GM21723 (cell line): ENCODE data around the gene CPNE9.

ENCODE experiments used
- ATAC-seq: cut with Tn5 transposase; IDR thresholded peaks from one replicate; pipeline ENCODE4 v1.9.1; 2021; ENCODE audit warnings: mild to moderate bottlenecking, moderate library complexity; ENCODE audit not compliant: unreplicated experiment

The CPNE9 gene

GRCh38 chr3:9686050-9686550, 17.5 kb upstream of the CPNE9 start:
- ATAC-seq, result no peak

DNA sequence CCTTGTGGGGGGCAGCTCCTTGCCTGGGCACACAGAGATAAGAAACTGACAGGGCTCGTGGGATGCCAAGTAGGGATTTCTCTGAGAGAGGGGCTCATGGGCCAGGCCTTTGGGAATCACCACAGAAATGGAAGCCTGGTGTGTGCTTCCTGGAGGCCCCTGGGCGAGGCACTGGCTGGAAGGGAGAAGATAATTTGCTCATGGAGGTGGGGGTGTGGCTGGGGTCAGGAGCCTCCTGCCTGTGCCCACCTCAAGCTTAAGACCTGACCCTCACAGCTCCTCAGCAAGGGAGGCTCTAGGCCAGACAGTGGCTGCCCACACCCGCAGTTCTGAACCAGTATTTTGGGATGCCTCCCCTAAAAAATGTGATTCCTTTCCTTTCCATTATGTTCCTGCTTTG, 16.9 kb upstream of the CPNE9 start:
- no peak for ATAC-seq

DNA sequence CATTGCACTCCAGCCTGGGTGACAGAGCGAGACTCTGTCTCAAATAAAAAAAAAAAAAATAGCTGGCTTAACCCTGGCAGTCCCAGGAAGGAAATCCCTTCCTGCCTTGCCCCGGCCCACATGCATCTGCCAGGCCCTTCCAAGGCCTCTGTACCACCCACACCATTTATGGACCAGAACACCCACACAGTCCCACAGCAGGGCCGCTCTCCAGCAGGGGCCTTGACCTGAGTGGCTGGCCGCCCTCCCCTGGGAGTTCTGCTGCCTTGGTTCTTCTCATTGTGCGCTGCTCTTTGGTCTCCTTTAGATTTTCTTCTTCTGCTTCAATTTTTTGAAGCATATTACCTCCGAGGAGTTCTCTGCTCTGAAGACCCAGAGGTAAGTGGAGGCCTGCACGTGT, 16.1 kb upstream of the CPNE9 start:
- ATAC-seq, result no peak

DNA sequence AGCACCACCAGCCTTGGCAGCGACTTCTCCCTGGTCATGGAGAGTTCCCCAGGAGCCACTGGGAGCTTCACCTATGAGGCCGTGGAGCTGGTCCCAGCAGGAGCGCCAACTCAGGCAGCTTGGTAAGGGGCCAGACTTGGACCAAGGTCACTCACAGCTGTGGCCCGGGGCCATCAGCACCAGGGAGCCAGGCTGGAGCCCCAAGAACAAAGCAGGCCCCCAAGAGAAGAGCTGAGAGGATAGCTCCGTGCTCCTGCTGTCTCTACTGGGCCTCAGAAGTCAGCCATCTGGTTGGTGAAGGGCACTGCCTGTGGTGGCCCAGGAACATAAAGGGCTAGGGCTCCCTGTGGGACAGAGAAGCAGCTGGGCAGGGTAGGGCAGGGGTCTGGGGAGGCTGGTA, 14.7 kb upstream of the CPNE9 start:
- ATAC-seq, result no peak

DNA sequence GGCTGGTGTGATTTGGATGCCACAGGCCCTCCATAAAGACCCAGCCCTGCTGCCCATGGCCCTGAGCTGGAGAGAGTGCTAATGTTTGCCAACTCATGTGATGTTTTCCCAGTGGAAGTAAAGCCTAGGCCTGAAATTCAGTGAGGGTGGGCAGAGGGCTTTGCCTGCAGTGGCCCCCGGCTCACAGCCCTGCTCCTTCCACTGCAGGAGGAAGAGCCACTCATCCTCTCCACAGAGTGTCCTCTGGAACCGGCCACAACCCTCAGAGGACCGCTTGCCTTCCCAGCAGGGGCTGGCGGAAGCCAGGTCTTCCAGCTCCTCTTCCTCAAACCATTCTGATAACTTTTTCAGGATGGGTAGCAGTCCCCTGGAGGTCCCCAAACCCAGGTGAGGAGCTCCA, 13.9 kb upstream of the CPNE9 start:
- no peak for ATAC-seq

GRCh38 chr3:9690451-9691450, 12.9 kb upstream of the CPNE9 start:
- ATAC-seq, result peak; percentile 97

DNA sequence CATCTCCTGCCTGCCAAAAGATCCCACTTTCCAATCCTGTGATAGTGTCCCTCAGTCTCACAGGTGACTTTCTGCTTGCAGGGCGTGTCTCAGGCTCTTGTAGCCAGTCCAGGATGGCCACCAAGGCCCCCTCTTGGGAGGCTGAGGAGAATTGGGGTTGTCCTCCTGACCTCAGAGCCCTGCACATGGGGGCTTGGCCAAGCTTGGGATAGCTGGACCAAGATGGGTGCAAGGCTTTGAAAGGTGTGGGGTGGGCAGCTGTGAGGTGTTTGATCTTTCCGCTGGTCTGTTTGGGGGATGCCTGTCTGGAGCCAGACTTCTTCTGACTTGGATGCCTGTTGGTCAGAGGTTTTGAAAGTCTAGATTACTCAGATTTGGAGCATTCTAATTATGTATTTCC, 12.0 kb upstream of the CPNE9 start:
- no peak for ATAC-seq

GRCh38 chr3:9692416-9692815, 11.2 kb upstream of the CPNE9 start:
- no peak for ATAC-seq

DNA sequence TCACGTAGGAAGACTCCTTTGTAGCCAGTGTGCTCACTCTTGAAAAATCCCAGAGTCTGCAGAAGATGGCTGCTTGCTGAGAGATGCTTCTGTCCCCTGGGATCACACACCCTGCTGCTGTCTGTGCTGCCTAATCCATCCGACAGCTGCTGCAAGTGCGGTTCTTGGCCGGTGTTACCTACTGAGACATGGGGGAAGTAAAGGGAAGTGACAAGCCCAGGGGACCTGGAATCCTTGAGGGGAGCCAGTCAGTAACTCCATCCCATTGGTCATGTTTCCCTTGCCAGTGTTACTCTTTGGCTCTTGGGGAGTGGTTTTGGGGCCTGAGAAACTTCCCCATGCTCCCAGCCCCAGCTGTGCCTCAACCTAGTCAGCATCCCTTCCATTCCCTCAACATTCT, 8.3 kb upstream of the CPNE9 start:
- ATAC-seq, result no peak

DNA sequence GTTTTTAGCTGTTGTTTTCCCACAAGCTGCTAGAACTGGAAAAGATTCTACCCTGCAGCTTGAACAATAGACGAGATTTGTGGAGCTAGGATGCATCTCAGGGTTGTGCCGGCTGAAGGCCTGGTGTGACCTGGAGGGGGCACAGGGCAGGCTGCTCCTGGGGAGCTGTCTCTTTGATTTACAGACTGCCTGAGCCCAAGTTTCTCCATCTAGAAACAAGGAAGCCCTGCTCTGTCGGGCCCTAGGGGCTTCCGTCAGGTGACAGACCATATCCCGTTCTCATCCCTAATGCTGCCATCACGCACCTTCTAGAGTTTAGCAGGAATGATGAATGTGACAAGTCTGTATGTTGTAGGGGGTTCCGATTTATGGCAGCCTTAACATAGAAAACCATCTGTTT, 7.9 kb upstream of the CPNE9 start:
- ATAC-seq, result no peak

DNA sequence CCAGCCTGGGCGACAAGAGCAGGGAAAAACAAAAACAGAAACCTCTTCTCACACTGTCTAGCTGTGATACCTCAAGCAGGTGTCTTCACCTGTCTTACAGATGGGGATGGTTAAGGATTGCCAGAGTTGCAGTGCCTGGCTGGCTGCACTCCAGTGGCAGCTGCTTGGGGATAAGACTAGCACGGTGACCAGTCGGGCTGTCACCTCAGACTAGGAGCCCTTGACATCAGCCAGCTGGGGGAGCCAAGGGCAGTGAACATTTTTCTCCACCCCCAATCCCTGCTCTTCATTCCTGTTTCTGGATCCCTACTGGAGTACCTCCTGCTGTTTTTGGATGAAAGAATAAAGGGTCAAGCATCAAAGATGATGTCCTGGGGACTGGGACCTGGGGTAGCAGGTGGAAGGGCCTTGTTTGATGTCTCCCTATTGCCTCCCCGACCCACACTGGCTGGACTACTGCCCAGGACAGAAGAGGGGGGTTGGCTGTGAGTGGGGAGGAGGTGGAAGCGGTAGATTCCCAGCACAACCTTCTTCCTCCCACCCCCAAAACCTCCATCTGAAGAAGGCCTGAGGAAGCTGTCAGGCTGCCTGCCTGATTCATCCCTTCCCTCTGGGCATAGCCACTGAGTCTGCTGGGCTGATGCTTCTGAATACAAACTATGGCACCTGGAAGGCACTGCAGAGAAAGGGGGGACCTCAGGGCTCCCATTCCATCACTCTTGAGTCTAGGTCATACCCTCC, 7.0 kb upstream of the CPNE9 start:
- ATAC-seq, result no peak

DNA sequence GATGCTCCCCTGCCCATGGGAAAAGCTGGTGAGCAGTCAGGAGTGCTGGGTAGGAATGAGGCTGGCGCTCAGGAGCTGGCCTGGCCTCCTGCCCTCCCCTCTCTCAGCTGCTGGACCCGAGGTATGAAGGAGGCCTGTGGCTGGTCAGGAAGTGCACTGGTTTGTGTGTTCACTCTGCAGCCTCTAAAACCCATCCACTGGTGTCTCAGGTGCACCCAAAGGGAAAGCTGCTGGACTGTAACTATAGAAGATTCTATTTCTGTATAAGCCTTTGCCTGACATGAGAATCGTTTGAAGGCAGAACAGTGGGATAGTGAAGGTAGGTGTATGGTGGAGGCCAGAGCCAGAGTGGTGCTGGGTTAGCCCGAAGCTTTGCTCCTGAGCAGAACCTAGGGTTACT, 5.7 kb upstream of the CPNE9 start:
- ATAC-seq, result no peak

GRCh38 chr3:9698293-9698692, 5.3 kb upstream of the CPNE9 start:
- ATAC-seq, result no peak

GRCh38 chr3:9700536-9700935, 3.1 kb upstream of the CPNE9 start:
- no peak for ATAC-seq

DNA sequence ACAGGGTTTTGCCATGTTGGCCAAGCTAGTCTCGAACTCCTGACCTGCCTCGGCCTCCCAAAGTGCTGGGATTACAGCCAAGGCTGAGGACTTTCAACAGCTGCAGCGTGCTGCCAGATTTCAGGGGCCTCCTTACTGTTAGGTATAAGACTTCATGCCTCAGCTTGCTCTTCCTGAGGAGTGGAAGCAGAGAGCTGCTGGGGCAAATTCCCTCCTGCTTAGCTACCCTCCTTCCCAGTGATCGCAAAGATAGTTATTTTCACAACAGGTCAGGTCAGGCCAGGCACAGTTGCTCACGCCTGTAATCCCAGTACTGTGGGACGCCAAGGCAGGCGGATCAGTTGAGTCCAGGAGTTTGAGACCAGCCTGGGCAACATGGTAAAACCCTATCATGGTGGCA, 2.6 kb upstream of the CPNE9 start:
- ATAC-seq, result no peak

- no peak for ATAC-seq
Measured at GRCh38 chr3:9701711-9702110, 1.9 kb upstream of the CPNE9 start.

DNA sequence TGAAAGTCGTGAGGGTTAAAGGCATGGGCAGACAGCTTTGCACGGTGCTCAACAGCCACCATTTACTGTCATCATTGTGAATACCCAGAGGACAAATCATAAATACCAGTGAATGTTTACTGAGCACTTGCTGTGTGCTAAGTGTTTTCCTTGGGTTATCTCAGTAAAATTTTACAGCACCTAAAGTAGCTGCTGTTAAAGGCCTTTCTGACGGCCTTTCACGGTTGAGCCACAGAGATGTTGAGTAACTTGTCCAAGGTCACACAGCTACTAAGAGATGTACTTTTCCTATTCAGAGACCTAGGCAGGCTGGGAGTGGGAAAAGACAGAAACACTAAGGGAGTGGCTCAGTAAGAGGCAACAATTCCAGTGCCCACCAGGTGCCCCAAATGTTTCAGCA, 393 bp upstream of the CPNE9 start:
- no peak for ATAC-seq

GRCh38 chr3:9704347-9705322, 1.0 kb downstream of the CPNE9 start:
- no peak for ATAC-seq

- ATAC-seq, result no peak
Measured at GRCh38 chr3:9710174-9710739, 6.6 kb downstream of the CPNE9 start.

DNA sequence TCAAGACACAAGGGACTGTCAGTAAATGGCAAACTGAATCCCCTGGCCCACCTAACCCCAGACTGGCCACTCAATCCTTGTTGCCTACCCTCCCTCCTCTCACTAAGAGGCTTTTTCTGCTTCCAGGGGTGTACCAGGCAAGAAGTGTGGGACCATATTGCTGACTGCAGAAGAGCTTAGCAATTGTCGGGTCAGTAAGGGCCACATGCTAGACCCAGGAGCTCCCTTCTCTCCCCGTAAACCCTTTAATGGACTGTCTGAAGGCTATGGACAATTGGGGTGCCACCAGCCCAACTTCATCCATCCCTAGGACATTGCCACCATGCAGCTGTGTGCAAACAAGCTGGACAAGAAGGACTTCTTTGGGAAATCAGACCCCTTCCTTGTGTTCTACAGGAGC, 8.8 kb downstream of the CPNE9 start:
- no peak for ATAC-seq
